Anterior cingulate cortex (tissue), 58 donors: ENCODE data around the gene MGMT.
A peak's percentile ranks its signal among the peaks of the same experiment; 100 is the strongest.

Experiments
- DNase-seq, 58 donors: peaks; one replicate each; lab custom pipeline; 2025; lab: John Stamatoyannopoulos, UW

The MGMT gene

GRCh38 chr10:129536336-129536735, 69.3 kb downstream of the MGMT start:
- DNase-seq, result no peak

GRCh38 chr10:129537151-129537550, 70.1 kb downstream of the MGMT start:
- no peak for DNase-seq

- no peak for DNase-seq
Observed at GRCh38 chr10:129538236-129538635, 71.2 kb downstream of the MGMT start.

- DNase-seq, result no peak
Observed at GRCh38 chr10:129541200-129541599, 74.2 kb downstream of the MGMT start.

- no peak for DNase-seq
Observed at GRCh38 chr10:129541748-129542487, 74.9 kb downstream of the MGMT start.

- no peak for DNase-seq
Observed at GRCh38 chr10:129542589-129542988, 75.5 kb downstream of the MGMT start.

- DNase-seq, result no peak
Observed at GRCh38 chr10:129544205-129545202, 77.5 kb downstream of the MGMT start.

- DNase-seq, result no peak
Observed at GRCh38 chr10:129545261-129545660, 78.2 kb downstream of the MGMT start.

GRCh38 chr10:129546106-129546505, 79.1 kb downstream of the MGMT start:
- DNase-seq, result no peak

- peak in 1 of 58 donors; percentile 1 for DNase-seq
Observed at GRCh38 chr10:129547608-129548007, 80.6 kb downstream of the MGMT start.

GRCh38 chr10:129548600-129548999, 81.6 kb downstream of the MGMT start:
- no peak for DNase-seq

- DNase-seq, result no peak
Observed at GRCh38 chr10:129550076-129550475, 83.0 kb downstream of the MGMT start.

- no peak for DNase-seq
Observed at GRCh38 chr10:129550658-129551057, 83.6 kb downstream of the MGMT start.

- DNase-seq, result no peak
Observed at GRCh38 chr10:129552119-129552518, 85.1 kb downstream of the MGMT start.

- no peak for DNase-seq
Observed at GRCh38 chr10:129553928-129554327, 86.9 kb downstream of the MGMT start.

GRCh38 chr10:129556316-129556715, 89.3 kb downstream of the MGMT start:
- no peak for DNase-seq

- DNase-seq, result no peak
Observed at GRCh38 chr10:129560361-129560760, 93.3 kb downstream of the MGMT start.

GRCh38 chr10:129562487-129562886, 95.4 kb downstream of the MGMT start:
- DNase-seq, result no peak

GRCh38 chr10:129564923-129565322, 97.9 kb downstream of the MGMT start:
- no peak for DNase-seq

GRCh38 chr10:129568583-129569344, 101.7 kb downstream of the MGMT start:
- no peak for DNase-seq

GRCh38 chr10:129570185-129570584, 103.1 kb downstream of the MGMT start:
- DNase-seq, result no peak
